Ovary (tissue), 9 donors: Measurements from ENCODE around the gene STK10. TPM values are rescaled to one million over a fixed set of nuclear protein-coding genes. Genes with fewer than 3 reads are reported as not detected.
"Not testable (repeated sequence)": the region's sequence is repeated elsewhere in the genome, so short reads cannot be mapped to it uniquely, and the experiment has no call there.

ENCODE experiments used
- DNase-seq, 5 donors: peaks; one replicate each; pipeline ENCODE4 v3.0.0-alpha.2; 2019 to 2020
- H3K27ac ChIP-seq, 2 donors: fragments of 200-600 bp; one replicate each; pipeline versions ENCODE4 v1.5.1 to v1.8.0; 2019 to 2022
- H3K27me3 ChIP-seq: fragments of 200-600 bp; one replicate; pipeline ENCODE4 v1.8.0; 2022
- H3K36me3 ChIP-seq: fragments of 200-600 bp; sonication (generic); one replicate; pipeline ENCODE4 v1.5.1; 2019
- H3K4me1 ChIP-seq: one replicate; pipeline ENCODE4 v1.8.1; 2013; ENCODE audit warnings: mild to moderate bottlenecking, moderate library complexity; ENCODE audit not compliant: insufficient read depth
- H3K4me3 ChIP-seq: fragments of 200-600 bp; sonication (generic); one replicate; pipeline ENCODE4 v1.5.1; 2017
- H3K9me3 ChIP-seq, 2 donors: fragments of 200-600 bp in 1 of 2; sonication (generic) in 1 of 2; one replicate each; pipeline versions ENCODE4 v1.5.1 to v1.8.1; 2013 to 2019; ENCODE audit warnings: mild to moderate bottlenecking in 1 of 2, moderate library complexity in 1 of 2
- EP300 ChIP-seq: sonication (generic); formaldehyde crosslinking; IDR thresholded peaks from one replicate; pipeline ENCODE4 v1.6.1; 2017; ENCODE audit warnings: antibody characterized with exemption
- POLR2A ChIP-seq: fragments of 450-650 bp; IDR thresholded peaks from one replicate; pipeline ENCODE4 v1.6.1; 2017; ENCODE audit warnings: antibody characterized with exemption, mild to moderate bottlenecking, moderate library complexity
- WGBS, 3 donors: extraction: QIAGEN DNeasy Blood & Tissue Kit in 1 of 3; methylation state at CpG; one replicate each; pipeline versions ENCODE4 v1.1.5 to v1.1.7; 2013 to 2017; 5-methylcytosine and 5-hydroxymethylcytosine counted together
- intact Hi-C, 4 donors: fragments of 100-400 bp; cut with DNase I; formaldehyde crosslinking; loops; one replicate each; pipeline versions ENCODE4 v1.11.0 to v1.15.1; 2022 to 2023
- polyA plus RNA-seq, 2 donors: library from polyadenylated mRNA; stranded (reverse); fragments of 200-250 nt in 1 of 2; fragments of 350-450 nt in 1 of 2; fragmentation: Illumina TruSeq in 1 of 2; extraction: RNeasy Lipid Tissue Mini Kit (QIAGEN cat#74804) in 1 of 2; gene quantifications; one replicate each; pipeline ENCODE4 v1.2.3, GENCODE V29; 2013 to 2014
- total RNA-seq, 7 donors: library from RNA; depleted of rRNA in 2 of 7; stranded (reverse); fragments of >200 nt in 2 of 7; fragmentation: NEBNext Ultra II Directional in 3 of 7; extraction: Animal tissue kit (Norgen Biotek cat#: 25700) in 3 of 7; gene quantifications; one replicate each; pipeline versions ENCODE4 v1.1.0 to v1.2.4, GENCODE V29; 2016 to 2023
- TF ChIP-seq, protein P1 (sequence below), 3 donors: fragments of 450-650 bp in 2 of 3; fragments of 200-600 bp in 1 of 3; IDR thresholded peaks; one replicate each; pipeline versions ENCODE4 v1.5.1 to v1.8.0; 2016 to 2022; ENCODE audit warnings: antibody characterized with exemption in 3 of 3, mild to moderate bottlenecking in 1 of 3
- donor health status: DM: no; HTN: no; CAD: no; lungs with moderate emphysema.
- donor health status: DM: no; HTN: no; CAD: no.
- donor health status: Bipolar disorder and iron deficiency.
- donor health status: DM: yes; HTN: yes; CAD: no.
- donor health status: DM: no; HTN: no; CAD: no.
- donor health status: DM: yes; HTN: yes; CAD: no.

The STK10 gene
- total and polyA plus RNA-seq, 9 donors: 5.4 to 15.5 (median 10.0) TPM

- Histone ChIP-seq H3K4me1 (no peaks in the 10 kb centered on the region), H3K9me3 (no peaks in the 10 kb centered on the region), H3K4me3 (no peak overlapping the region), H3K27ac (no peak overlapping the region), H3K27me3 (no peaks in the 10 kb centered on the region), H3K36me3 (no peaks in the 10 kb centered on the region)
- intact Hi-C loops: no loop called here
- DNase-seq: no peak
- WGBS, 3 donors: 94 to 98% (median 95%) methylated on average over 4 of the region's 4 CpGs
- TF ChIP-seq EP300: no peak
- TF ChIP-seq, protein P1, sequence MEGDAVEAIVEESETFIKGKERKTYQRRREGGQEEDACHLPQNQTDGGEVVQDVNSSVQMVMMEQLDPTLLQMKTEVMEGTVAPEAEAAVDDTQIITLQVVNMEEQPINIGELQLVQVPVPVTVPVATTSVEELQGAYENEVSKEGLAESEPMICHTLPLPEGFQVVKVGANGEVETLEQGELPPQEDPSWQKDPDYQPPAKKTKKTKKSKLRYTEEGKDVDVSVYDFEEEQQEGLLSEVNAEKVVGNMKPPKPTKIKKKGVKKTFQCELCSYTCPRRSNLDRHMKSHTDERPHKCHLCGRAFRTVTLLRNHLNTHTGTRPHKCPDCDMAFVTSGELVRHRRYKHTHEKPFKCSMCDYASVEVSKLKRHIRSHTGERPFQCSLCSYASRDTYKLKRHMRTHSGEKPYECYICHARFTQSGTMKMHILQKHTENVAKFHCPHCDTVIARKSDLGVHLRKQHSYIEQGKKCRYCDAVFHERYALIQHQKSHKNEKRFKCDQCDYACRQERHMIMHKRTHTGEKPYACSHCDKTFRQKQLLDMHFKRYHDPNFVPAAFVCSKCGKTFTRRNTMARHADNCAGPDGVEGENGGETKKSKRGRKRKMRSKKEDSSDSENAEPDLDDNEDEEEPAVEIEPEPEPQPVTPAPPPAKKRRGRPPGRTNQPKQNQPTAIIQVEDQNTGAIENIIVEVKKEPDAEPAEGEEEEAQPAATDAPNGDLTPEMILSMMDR (IDR thresholded peaks at IDR 0.05): no peak
- no peak for TF ChIP-seq POLR2A
Observed at GRCh38 chr5:172031894-172032461, 156.0 kb downstream of the STK10 start.

DNA sequence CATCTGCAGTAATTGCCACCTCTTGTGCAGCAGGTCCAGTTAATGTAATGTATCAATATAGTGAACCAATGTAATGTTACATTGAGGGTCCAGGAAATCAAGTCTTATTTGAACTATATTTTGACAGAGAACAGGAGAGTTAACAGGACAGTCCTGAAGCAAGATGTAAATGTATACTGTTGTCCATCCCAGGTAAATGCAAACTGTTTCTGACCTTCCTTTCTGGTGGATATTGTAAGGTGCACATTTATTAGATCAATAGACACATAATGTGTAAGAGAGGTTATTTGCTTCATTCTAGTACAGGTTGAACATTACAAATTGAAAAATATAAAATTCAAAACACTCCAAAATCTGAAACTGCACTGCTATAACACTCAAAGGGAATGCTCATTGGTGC is 158.1 kb downstream of the STK10 start:
- no peak overlapping the region for H3K27ac ChIP-seq
- H3K4me3 ChIP-seq: no peak overlapping the region
- no peaks in the 10 kb centered on the region for H3K27me3 ChIP-seq
- intact Hi-C loops: no loop called here
- H3K9me3 ChIP-seq: no peaks in the 10 kb centered on the region
- no peaks in the 10 kb centered on the region for H3K4me1 ChIP-seq
- no peak for TF ChIP-seq EP300
- TF ChIP-seq, protein P1 (IDR thresholded peaks at IDR 0.05): no peak
- no peak for TF ChIP-seq POLR2A
- DNase-seq: no peak
- H3K36me3 ChIP-seq: no peaks in the 10 kb centered on the region

- Histone ChIP-seq H3K4me3 (no peak overlapping the region), H3K9me3 (no peaks in the 10 kb centered on the region), H3K4me1 (no peaks in the 10 kb centered on the region), H3K27ac (no peak overlapping the region), H3K27me3 (no peaks in the 10 kb centered on the region), H3K36me3 (no peaks in the 10 kb centered on the region)
- WGBS, 3 donors: 54 to 66% (median 64%) methylated on average over 4 of the region's 4 CpGs
- no peak for TF ChIP-seq POLR2A
- TF ChIP-seq, protein P1 (IDR thresholded peaks at IDR 0.05): no peak
- no peak for TF ChIP-seq EP300
- intact Hi-C loops: no loop called here
- DNase-seq: no peak
Observed at GRCh38 chr5:172028167-172028566, 159.9 kb downstream of the STK10 start.

GRCh38 chr5:172020110-172020786 is 167.8 kb downstream of the STK10 start:
- H3K9me3 ChIP-seq, H3K27me3 ChIP-seq, DNase-seq, intact Hi-C loops, H3K4me3 ChIP-seq, H3K4me1 ChIP-seq, H3K36me3 ChIP-seq, H3K27ac ChIP-seq: not testable (repeated sequence)
- WGBS, 3 donors: 66 to 75% (median 69%) methylated on average over 10 of the region's 10 CpGs

DNA sequence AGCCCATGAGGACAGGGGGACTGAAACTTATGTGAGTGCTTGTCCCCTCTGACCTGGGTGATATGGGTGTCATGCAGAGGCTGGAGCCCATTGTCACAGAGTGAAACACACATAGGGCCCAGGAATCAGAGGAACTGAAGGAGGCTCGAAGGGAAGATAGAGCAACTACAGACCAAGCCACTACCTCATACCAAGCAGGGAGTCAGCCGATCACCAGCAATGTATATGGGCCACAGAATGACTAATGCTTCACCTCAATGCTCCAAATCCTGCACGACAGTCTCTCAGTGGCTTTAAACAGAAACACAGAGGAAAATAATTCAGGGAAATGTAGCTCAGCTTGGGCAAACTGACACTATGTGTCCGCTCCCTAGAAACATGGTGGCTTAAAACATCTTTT is 172.7 kb downstream of the STK10 start:
- 88 to 93% (median 88%) methylated on average over 4 of the region's 4 CpGs for WGBS, 3 donors

More for the DNA sequence above, 172.7 kb downstream of the STK10 start:
- intact Hi-C loops: no loop called here
- Histone ChIP-seq H3K9me3 (no peaks in the 10 kb centered on the region), H3K27me3 (no peaks in the 10 kb centered on the region), H3K4me1 (no peaks in the 10 kb centered on the region), H3K27ac (no peak overlapping the region), H3K4me3 (no peak overlapping the region), H3K36me3 (no peaks in the 10 kb centered on the region)
- TF ChIP-seq EP300: no peak
- TF ChIP-seq, protein P1 (IDR thresholded peaks at IDR 0.05): no peak
- no peak for TF ChIP-seq POLR2A
- DNase-seq: no peak
